Tibial nerve (tissue), 4 donors: ENCODE data around the gene MAST3.

Experiments used
- EP300 ChIP-seq, 2 donors: sonication (generic); formaldehyde crosslinking; IDR thresholded peaks; one replicate each; pipeline ENCODE4 v1.6.1; 2017; ENCODE audit warnings: antibody characterized with exemption in 2 of 2, mild to moderate bottlenecking in 1 of 2
- POLR2A ChIP-seq, 2 donors: fragments of 450-650 bp; IDR thresholded peaks; one replicate each; pipeline ENCODE4 v1.6.1; 2017; ENCODE audit warnings: antibody characterized with exemption in 2 of 2, mild to moderate bottlenecking in 2 of 2, moderate library complexity in 2 of 2
- TF ChIP-seq, protein P1 (sequence below), 5 experiments: fragments of 200-600 bp in 3 of 5; fragments of 450-650 bp in 2 of 5; sonication (generic) in 3 of 5; IDR thresholded peaks; one replicate each; pipeline ENCODE4 v1.5.1; 2016 to 2019; ENCODE audit warnings: antibody characterized with exemption in 5 of 5, mild to moderate bottlenecking in 3 of 5, moderate library complexity in 2 of 5

DNA sequence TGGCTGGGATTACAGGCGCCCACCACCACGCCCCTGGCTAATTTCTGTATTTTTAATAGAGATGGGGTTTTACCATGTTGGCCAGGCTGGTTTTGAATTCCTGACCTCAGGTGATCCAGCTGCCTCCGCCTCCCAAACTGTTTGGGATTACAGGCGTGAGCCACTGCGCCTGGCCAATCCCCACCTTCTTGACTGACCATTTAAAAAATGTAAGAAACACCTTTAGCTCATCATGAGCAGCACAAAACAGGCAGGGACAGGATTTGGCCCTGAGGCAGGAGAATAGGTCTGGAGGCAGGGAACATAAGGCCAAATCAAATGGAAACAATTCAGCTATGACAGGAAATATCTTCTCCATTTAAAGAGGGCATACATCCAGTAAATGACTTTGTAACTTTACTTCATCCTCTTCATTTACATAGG is 94.1 kb downstream of the MAST3 start:
- TF ChIP-seq, protein P1, sequence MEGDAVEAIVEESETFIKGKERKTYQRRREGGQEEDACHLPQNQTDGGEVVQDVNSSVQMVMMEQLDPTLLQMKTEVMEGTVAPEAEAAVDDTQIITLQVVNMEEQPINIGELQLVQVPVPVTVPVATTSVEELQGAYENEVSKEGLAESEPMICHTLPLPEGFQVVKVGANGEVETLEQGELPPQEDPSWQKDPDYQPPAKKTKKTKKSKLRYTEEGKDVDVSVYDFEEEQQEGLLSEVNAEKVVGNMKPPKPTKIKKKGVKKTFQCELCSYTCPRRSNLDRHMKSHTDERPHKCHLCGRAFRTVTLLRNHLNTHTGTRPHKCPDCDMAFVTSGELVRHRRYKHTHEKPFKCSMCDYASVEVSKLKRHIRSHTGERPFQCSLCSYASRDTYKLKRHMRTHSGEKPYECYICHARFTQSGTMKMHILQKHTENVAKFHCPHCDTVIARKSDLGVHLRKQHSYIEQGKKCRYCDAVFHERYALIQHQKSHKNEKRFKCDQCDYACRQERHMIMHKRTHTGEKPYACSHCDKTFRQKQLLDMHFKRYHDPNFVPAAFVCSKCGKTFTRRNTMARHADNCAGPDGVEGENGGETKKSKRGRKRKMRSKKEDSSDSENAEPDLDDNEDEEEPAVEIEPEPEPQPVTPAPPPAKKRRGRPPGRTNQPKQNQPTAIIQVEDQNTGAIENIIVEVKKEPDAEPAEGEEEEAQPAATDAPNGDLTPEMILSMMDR (IDR thresholded peaks at IDR 0.05): peak in 1 of 5 experiments; percentile 50
- no peak for TF ChIP-seq EP300 (IDR thresholded peaks at IDR 0.05)
- TF ChIP-seq POLR2A (IDR thresholded peaks at IDR 0.05): no peak
